ENCODE results near the gene RAB34.
A peak's percentile ranks its signal among the peaks of the same experiment; 100 is the strongest.

The RAB34 gene

DNA sequence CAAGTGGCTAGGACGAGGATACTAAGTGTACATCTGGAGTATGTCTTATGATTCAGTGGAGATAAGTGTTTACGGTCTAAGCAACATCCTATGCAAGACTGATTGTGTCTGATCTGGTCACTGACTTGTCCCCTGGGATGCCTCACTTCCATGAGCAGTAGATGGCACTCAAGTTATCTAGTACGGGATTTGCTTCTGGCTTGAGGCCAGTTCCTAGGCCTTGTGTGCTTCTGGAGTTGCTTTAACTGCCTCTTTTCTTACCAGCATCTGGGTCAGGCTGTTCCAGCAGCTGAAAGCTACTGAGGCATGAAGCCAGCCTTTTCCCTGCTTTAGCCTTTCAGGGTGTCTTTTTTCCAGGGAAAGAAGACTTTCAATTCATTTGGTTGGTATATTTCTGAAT is 32.7 kb downstream of the RAB34 start:
- peak; percentile 94 for DNase-seq (ENCODE audit: low spot score)

DNA sequence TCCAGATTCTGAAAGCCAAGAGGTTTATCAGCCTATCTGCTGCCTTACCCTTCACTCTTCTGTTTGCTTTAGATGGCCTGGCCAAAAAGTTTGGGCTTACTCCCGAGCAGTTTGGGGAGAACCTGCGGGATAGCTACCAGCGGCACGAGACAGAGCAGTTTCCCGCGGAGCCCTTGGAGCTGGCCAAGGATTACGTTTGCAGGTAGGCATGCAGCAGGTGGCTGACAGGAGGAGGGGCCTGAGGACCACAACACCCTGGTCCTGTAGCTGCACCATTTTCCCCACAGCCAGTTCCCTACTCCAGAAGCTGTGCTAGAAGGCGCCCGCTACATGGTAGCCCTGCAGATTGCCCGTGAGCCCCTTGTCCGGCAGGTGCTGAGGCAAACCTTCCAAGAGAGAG is 35.0 kb downstream of the RAB34 start:
- DNase-seq (ENCODE audit: low spot score): no peak

DNA sequence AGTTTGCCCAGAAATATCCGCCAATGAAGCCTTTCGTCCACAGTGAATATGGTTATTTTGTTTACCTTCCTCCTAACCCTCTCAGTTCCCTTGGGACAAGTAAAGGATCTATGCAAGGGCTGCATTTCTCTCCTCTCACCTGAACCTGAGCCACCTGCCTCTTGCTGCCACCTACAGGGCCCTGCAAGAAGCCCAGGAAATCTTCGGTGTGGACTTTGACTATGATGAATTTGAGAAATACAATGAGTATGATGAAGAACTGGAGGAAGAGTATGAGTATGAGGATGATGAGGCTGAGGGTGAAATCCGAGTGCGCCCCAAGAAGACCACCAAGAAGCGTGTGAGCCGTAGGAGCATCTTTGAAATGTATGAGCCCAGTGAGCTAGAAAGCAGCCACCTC is 41.7 kb downstream of the RAB34 start:
- DNase-seq (ENCODE audit: low spot score): no peak

DNA sequence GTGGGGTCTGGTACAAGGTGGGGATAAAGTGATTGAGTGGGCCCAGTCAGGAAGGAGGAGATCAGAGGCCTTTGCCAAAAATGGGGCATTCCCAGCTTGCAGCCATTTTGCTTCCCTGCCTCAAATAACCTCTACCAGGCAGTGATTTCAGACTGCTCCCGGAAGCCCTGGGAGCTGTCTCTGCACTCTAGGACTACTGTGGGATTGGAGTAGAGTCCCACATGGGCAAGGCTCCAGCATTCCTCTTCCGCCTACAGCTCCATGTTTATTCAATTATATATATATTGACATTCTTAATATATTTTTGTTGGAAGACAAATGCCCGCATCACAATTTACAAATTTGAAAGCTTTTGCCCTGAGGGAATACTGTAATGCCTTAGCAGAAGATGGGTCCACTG is 42.2 kb downstream of the RAB34 start:
- DNase-seq (ENCODE audit: low spot score): no peak

DNA sequence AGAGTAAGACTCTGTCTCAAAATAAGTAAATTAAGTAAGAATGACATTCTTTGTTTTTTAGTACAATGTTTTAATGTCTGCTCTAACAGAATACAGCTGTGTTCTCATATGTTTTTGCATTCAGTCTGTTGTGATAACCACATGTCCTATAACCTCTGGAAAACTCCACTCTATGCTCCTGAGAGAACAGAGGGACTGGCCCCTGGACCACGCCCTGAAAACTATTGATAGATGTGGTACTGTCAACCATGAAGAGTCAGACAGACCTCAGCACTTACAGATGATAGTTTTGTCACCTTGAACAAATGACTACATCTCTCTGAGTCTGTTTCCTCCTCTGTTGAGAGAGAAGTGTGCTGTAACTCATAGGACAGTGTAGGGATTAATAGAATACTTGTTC is 47.8 kb downstream of the RAB34 start:
- no peak for DNase-seq (ENCODE audit: low spot score)

DNA sequence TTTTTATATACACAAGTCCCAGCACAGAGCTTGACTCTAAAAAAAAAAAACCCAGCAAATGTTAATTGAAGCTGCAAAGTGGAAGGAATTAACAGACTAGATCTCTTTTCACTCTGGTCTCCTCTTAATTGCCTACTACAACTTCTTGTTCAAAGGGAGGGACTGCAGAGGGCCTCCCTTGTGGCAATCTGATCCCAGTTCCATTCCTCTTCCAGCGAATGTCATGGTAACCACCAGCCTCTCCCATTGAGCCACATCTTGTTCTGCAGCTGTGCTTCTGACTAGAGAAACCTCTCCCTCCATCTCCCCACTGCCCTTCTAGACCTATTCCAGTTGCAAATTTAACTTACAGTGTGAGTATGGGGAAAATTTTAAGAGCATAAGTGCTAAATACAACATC is 49.8 kb downstream of the RAB34 start:
- DNase-seq (ENCODE audit: low spot score): no peak

DNA sequence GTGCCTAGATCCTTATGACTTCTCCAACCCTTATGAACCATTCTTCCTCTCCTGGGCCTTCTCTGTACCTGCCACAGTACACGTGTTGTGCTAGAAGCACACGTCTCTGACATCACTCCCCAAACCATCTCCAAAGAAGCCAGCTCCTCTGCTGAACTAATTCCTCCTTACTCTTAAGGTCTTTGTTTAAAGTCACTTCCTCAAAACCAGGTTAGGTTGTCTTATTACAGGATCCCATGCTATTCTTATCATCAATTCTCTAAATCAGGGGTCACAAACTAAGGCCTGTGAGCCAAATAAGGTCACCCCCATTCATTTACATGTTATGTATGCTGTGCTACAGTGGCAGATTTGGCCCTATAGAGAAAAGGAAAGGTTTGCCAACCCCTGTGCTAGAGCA is 51.7 kb downstream of the RAB34 start:
- DNase-seq (ENCODE audit: low spot score): no peak

Data from pons (tissue), 1 donor.